Measurements from ENCODE around the gene COL24A1. TPM values are rescaled to one million over a fixed set of nuclear protein-coding genes. Genes with fewer than 3 reads are reported as not detected.

COL24A1 gene
- total RNA-seq, 4 donors from 2014 or later = 0.32 to 1.8 (median 0.72) TPM

GRCh38 chr1:85889870-85890269, 266.7 kb downstream of the COL24A1 start:
- no peak for DNase-seq (ENCODE audit: low spot score in 2 of 2)
- H3K4me3 ChIP-seq = no peak overlapping the region
- no peaks in the 10 kb centered on the region for H3K9me3 ChIP-seq
- no peaks in the 10 kb centered on the region for H3K36me3 ChIP-seq
- 95% methylated on average over 2 of the region's 2 CpGs for WGBS
- no peak for TF ChIP-seq EP300 (IDR thresholded peaks at IDR 0.05)
- TF ChIP-seq POLR2AphosphoS5 (IDR thresholded peaks at IDR 0.05) = no peak
- TF ChIP-seq POLR2A (IDR thresholded peaks at IDR 0.05) = no peak
- TF ChIP-seq, protein P1, sequence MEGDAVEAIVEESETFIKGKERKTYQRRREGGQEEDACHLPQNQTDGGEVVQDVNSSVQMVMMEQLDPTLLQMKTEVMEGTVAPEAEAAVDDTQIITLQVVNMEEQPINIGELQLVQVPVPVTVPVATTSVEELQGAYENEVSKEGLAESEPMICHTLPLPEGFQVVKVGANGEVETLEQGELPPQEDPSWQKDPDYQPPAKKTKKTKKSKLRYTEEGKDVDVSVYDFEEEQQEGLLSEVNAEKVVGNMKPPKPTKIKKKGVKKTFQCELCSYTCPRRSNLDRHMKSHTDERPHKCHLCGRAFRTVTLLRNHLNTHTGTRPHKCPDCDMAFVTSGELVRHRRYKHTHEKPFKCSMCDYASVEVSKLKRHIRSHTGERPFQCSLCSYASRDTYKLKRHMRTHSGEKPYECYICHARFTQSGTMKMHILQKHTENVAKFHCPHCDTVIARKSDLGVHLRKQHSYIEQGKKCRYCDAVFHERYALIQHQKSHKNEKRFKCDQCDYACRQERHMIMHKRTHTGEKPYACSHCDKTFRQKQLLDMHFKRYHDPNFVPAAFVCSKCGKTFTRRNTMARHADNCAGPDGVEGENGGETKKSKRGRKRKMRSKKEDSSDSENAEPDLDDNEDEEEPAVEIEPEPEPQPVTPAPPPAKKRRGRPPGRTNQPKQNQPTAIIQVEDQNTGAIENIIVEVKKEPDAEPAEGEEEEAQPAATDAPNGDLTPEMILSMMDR (IDR thresholded peaks at IDR 0.05) = no peak
- no peaks in the 10 kb centered on the region for H3K27me3 ChIP-seq
- no peak overlapping the region for H3K27ac ChIP-seq
- H3K4me1 ChIP-seq = no peaks in the 10 kb centered on the region

- no peak overlapping the region for H3K4me3 ChIP-seq
- no peak for DNase-seq (ENCODE audit: low spot score in 2 of 2)
- no peaks in the 10 kb centered on the region for H3K27me3 ChIP-seq
- no peaks in the 10 kb centered on the region for H3K9me3 ChIP-seq
- H3K36me3 ChIP-seq = no peaks in the 10 kb centered on the region
- 56% methylated on average over 3 of the region's 3 CpGs for WGBS
- no peak overlapping the region for H3K27ac ChIP-seq
- TF ChIP-seq EP300 (IDR thresholded peaks at IDR 0.05) (no peak), POLR2AphosphoS5 (IDR thresholded peaks at IDR 0.05) (no peak), POLR2A (IDR thresholded peaks at IDR 0.05) (no peak)
- TF ChIP-seq, protein P1 (IDR thresholded peaks at IDR 0.05) = no peak
- H3K4me1 ChIP-seq = no peaks in the 10 kb centered on the region
Observed at GRCh38 chr1:85888921-85889320, 267.7 kb downstream of the COL24A1 start.

DNA sequence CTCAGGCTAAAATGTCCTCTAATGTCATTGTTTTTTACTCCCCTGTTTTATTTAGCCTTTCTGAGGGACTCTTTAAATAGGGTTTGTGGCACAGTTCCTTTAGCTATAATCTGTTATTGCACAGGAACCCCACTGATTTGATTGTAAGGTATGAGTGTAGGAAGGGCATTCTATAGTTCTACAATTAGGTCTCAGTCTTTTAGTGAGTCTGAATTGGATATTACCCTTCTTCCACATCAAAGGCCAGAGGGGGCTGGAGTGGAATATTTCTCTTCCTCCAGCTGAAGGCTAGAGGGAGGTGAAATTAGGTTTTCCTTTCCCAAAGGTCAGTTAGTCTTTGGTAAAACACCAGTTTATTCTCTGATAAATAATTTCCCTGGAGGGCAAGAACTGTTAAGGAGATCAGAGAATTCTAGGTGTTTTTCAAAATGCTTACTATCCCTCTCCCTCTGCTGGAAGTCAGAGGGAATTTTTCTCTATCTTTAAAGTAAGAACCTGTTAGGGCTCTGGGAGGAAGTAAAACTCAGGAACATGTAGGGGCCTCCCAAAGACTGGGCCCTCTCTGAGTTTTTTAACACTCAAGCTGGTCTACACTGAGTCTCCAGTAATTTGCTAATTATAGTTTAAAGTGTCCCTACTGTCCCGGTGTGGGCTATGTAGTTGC, 272.1 kb downstream of the COL24A1 start:
- Histone ChIP-seq H3K27ac (no peak overlapping the region), H3K9me3 (no peaks in the 10 kb centered on the region), H3K27me3 (no peaks in the 10 kb centered on the region), H3K4me3 (no peak overlapping the region), H3K4me1 (no peaks in the 10 kb centered on the region), H3K36me3 (no peaks in the 10 kb centered on the region)
- no peak for TF ChIP-seq POLR2AphosphoS5 (IDR thresholded peaks at IDR 0.05)
- TF ChIP-seq, protein P1 (IDR thresholded peaks at IDR 0.05) = no peak
- no peak for TF ChIP-seq POLR2A (IDR thresholded peaks at IDR 0.05)
- TF ChIP-seq EP300 (IDR thresholded peaks at IDR 0.05) = no peak
- no peak for DNase-seq (ENCODE audit: low spot score in 2 of 2)
- WGBS = 46% methylated on average over 1 of the region's 1 CpG

GRCh38 chr1:85867189-85867588, 289.4 kb downstream of the COL24A1 start:
- Histone ChIP-seq H3K27me3 (no peaks in the 10 kb centered on the region), H3K36me3 (no peaks in the 10 kb centered on the region), H3K9me3 (no peaks in the 10 kb centered on the region), H3K27ac (no peak overlapping the region), H3K4me3 (no peak overlapping the region), H3K4me1 (no peaks in the 10 kb centered on the region)
- DNase-seq (ENCODE audit: low spot score in 2 of 2) = no peak
- TF ChIP-seq, protein P1 (IDR thresholded peaks at IDR 0.05) = no peak
- TF ChIP-seq POLR2A (IDR thresholded peaks at IDR 0.05) (no peak), EP300 (IDR thresholded peaks at IDR 0.05) (no peak), POLR2AphosphoS5 (IDR thresholded peaks at IDR 0.05) (no peak)

DNA sequence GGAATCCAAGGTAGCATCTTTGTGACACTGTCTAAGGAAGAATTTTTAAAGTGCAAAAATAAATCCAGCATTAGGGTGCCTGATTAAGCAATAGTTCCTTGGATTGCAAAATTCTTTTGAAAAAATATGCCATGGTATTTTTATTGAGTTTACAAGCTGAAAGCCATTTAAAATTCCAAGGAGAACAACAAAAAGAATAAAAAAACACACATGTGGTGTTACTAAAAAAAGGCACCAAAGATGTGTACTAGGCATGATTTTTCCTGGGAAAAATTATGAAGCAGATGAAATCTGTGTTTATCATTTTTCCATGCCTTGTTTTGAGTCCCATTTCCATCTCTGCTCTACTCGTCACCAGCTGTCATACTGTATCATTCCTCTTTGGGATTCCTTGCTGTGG, 291.4 kb downstream of the COL24A1 start:
- Histone ChIP-seq H3K9me3 (no peaks in the 10 kb centered on the region), H3K27ac (peak overlapping the region; percentile 5), H3K27me3 (no peaks in the 10 kb centered on the region), H3K4me3 (no peak overlapping the region), H3K36me3 (no peaks in the 10 kb centered on the region), H3K4me1 (no peaks in the 10 kb centered on the region)
- TF ChIP-seq POLR2A (IDR thresholded peaks at IDR 0.05) (no peak), EP300 (IDR thresholded peaks at IDR 0.05) (no peak), POLR2AphosphoS5 (IDR thresholded peaks at IDR 0.05) (no peak)
- TF ChIP-seq, protein P1 (IDR thresholded peaks at IDR 0.05) = no peak
- no peak for DNase-seq (ENCODE audit: low spot score in 2 of 2)
- 47% methylated on average over 1 of the region's 1 CpG for WGBS
